GM19238 (cell line): ENCODE results near the gene SCML2.
"Not testable (repeated sequence)": the region's sequence is repeated elsewhere in the genome, so short reads cannot be mapped to it uniquely, and the experiment has no call there.

Experiments
- DNase-seq: peaks from one replicate; pipeline ENCODE4 v3.0.0; 2011; ENCODE audit warnings: low spot score; ENCODE audit not compliant: insufficient read length

The SCML2 gene

GRCh38 chrX:18271725-18272124 is 82.8 kb downstream of the SCML2 start:
- DNase-seq, result no peak

GRCh38 chrX:18271309-18271708 is 83.2 kb downstream of the SCML2 start:
- no peak for DNase-seq

DNA sequence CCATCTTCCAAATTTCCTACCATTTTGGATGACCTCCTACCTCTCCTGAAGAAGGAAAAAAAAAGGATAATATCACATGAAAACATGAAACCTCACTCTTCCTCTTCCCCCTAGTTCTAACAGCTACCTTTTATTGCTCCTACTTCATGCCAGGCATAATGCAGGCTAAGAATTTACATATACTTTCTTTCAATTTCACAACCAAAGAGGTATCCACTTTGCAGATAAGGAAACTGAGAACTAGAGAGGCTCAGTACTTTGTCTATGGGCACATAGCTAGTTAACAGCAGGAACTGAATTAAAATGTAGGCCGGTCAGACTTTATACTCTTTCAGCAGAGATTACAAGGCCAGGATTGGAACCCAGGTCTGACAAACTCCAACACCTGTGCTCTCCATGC is 99.4 kb downstream of the SCML2 start:
- DNase-seq, result no peak

- no peak for DNase-seq
These were observed 101.7 kb downstream of the SCML2 start for GRCh38 chrX:18252644-18253359.

DNA sequence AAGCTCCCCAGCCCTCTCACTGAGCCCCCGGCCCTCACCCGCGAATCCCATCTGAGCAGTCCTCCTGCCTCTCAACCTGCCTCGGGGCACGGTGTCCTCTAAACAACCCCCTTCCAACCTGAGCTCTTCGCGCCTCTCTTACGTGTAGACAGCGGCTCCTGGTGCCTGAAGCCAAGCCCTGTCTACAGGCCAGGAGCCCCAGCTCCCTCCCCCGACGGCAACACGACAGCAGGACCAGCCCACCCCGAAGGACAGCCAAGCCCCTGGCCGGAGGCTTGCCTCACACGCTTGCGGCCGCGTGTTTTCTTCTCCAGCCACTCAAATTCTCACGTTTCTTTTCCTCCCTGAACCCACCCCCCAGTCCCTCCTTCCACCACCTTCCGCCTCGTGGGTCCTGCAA is 124.8 kb downstream of the SCML2 start:
- not testable (repeated sequence) for DNase-seq

- no peak for DNase-seq
These were observed 126.4 kb downstream of the SCML2 start for GRCh38 chrX:18228069-18228468.

DNA sequence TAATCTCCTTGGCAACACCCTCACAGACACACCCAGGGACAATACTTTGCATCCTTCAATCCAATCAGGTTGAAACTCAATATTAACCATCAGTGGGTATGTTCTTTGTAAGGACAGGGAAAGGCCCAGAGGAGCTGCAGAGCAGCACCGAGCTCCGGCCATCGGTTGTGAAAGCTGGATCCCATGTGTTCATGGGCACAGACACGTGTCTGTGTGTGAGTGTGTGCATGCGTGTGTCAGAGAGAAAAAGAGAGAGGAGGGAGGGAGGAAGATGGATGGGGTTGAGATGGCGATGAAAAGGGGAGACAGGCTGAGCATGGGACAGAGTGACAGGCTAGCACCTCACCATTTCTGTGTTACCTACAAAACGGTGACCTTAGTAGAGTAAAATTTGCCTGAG is 127.0 kb downstream of the SCML2 start:
- no peak for DNase-seq

- no peak for DNase-seq
These were observed 133.7 kb downstream of the SCML2 start, which contains the start of gene BEND2 for GRCh38 chrX:18220786-18221185. TSS of gene BEND2 (minus strand) at chrX:18220886. CDS start at chrX:18220750, 136 bp downstream.

GRCh38 chrX:18210470-18210869 is 144.0 kb downstream of the SCML2 start:
- DNase-seq, result no peak

DNA sequence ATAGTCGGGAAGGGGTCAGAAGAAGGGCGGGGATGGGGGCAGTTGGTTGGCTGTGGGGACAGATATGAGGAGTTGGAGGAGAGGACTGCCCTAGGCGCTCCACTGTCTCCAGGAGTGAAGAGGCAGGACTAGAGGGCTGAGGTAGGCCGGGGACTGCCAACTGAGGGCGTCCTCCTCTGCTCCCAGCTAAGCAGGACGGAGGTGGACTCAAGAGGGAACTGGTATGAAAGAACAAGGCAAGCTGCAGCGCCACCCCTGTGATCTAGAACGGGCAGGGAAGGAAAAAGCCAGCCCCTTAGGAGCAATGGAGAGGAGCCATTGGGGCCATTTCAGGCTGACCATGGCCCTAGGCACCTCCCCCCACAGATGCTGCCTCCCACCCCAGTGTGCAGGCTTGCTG is 147.8 kb downstream of the SCML2 start:
- DNase-seq, result no peak

- no peak for DNase-seq
These were observed 150.9 kb downstream of the SCML2 start for GRCh38 chrX:18203631-18204030.

- DNase-seq, result no peak
These were observed 159.8 kb downstream of the SCML2 start for GRCh38 chrX:18194688-18195087.
